Cardiac fibroblast (primary cell): ENCODE data around the gene PTPN20.
A peak's percentile ranks its signal among the peaks of the same experiment; 100 is the strongest.

Source experiments
- DNase-seq, 2 donors: peaks; one replicate each; pipeline versions ENCODE4 v3.0.0 to v3.0.0-alpha.2; 2010; ENCODE audit warnings: low read depth in 2 of 2
- H3K4me3 ChIP-seq, 2 donors: replicated peaks in 1 of 2; 1 replicate in 1 of 2; 2 replicates in 1 of 2; pipeline ENCODE4 v1.5.1; 2011; ENCODE audit warnings: low read depth in 2 of 2, low read length in 2 of 2, mild to moderate bottlenecking in 2 of 2, moderate library complexity in 1 of 2
- TF ChIP-seq, protein P1 (sequence below): IDR thresholded peaks from one replicate; pipeline ENCODE4 v1.5.1; 2011; ENCODE audit warnings: low read depth, mild to moderate bottlenecking, low read length, inconsistent platforms

PTPN20 gene

DNA sequence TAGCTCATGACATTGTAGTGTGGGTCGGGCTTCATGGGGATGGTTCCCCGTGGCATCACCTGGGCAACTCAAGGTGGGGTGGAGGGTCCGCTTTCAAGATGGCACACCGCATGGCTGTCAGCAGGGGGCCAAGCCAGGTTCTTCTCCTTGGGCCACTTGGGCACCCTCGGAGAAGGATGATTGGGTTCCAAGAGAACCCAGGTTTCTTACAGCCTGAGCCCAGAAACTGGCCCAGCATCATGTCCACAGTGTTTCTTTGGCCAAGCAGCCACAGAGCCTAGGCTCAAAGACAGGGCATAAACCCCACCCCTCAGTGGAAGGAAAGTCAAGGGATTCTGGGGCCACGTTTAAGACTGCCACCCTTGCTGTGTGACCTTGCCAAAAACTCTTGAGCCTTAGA is 110.6 kb downstream of the PTPN20 start:
- no peak for DNase-seq
- TF ChIP-seq, protein P1, sequence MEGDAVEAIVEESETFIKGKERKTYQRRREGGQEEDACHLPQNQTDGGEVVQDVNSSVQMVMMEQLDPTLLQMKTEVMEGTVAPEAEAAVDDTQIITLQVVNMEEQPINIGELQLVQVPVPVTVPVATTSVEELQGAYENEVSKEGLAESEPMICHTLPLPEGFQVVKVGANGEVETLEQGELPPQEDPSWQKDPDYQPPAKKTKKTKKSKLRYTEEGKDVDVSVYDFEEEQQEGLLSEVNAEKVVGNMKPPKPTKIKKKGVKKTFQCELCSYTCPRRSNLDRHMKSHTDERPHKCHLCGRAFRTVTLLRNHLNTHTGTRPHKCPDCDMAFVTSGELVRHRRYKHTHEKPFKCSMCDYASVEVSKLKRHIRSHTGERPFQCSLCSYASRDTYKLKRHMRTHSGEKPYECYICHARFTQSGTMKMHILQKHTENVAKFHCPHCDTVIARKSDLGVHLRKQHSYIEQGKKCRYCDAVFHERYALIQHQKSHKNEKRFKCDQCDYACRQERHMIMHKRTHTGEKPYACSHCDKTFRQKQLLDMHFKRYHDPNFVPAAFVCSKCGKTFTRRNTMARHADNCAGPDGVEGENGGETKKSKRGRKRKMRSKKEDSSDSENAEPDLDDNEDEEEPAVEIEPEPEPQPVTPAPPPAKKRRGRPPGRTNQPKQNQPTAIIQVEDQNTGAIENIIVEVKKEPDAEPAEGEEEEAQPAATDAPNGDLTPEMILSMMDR = peak; percentile 5
- H3K4me3 ChIP-seq = no peak overlapping the region

DNA sequence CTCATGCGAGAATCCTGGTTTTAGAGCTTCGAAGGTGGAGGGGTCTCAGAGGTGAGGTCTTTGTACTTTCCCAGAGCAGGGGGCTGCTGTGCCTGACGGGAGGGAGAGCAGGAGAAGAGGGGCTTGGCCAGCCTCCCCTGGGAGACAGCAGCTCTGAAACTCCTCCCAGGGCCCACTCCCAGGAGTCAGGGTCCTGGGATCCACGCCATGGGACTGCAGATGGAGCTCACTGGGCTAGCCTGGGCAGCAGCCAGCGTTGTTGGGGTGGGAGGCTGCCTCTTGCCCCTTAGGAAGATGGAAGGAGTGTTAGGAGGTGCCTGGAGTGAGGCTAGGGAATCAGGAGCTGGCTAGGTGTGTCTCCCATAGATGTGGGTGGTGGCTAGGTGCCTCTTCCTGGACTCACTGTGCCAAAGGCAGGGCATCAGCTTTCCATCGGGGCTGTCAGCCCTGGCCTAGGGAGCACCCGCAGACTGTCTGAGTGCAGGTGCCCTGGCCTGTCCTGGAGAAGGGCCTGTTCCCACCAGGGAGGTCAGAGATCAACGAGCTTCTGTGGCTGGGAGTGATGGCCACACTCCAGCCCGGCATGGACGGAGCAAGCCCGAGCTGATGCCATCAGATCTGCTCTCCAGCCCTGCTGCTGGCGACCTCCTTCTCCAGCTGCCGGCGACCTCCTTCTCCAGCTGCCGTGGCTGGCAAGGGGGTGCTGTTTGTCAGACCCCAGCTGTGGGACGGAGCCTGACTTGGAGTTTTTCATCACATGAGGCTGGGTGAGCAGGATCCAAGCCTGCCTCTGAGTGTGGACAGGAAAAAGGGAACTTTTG is 111.3 kb downstream of the PTPN20 start:
- TF ChIP-seq, protein P1 = no peak
- DNase-seq = no peak
- H3K4me3 ChIP-seq = no peak overlapping the region

DNA sequence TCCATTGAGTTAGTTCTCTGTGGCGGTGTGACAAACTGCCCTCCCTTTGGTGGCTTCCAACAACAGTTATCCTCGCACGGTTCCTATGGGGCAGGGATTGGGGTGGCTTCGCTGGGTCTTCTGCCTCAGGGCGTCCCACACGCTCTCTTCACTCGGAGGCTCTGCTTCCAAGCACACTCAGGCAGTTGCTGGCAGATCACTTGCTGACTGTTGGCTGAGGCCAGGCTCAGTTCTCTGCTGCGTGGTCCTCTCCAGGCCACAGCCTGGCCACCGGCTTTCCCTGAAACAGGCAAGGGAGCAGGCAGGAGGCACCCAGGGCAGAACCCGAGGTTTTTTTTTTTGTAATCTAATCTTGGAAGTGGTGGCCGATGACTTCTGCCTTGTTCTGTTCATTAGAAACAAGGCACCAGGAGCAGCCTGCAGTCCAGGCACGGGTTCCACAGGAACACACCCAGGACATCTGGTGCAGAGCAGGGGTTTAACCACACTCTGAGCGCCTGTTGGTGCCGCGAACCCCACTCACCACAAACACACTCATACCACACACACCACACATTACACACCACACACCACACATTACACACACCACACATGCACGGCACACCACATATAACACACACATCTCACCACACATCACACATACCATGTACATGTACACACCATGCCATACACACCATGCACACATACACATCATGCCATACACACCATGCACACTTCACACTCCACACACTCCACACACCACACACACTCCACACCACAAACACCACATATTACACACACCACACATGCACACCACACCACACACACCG is 112.2 kb downstream of the PTPN20 start:
- DNase-seq = no peak
- TF ChIP-seq, protein P1 = no peak
- H3K4me3 ChIP-seq = no peak overlapping the region

DNA sequence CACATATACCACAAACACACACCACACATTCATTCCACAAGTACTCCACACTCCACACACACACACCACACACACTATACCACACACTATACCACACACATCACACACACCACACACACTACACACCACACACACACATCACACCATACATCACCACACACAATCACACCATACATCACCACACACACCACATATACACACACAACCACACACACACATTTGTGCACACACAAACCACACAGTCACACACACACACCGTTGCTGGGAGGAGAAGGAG is 112.8 kb downstream of the PTPN20 start:
- DNase-seq = no peak
- H3K4me3 ChIP-seq = no peak overlapping the region
- TF ChIP-seq, protein P1 = no peak

DNA sequence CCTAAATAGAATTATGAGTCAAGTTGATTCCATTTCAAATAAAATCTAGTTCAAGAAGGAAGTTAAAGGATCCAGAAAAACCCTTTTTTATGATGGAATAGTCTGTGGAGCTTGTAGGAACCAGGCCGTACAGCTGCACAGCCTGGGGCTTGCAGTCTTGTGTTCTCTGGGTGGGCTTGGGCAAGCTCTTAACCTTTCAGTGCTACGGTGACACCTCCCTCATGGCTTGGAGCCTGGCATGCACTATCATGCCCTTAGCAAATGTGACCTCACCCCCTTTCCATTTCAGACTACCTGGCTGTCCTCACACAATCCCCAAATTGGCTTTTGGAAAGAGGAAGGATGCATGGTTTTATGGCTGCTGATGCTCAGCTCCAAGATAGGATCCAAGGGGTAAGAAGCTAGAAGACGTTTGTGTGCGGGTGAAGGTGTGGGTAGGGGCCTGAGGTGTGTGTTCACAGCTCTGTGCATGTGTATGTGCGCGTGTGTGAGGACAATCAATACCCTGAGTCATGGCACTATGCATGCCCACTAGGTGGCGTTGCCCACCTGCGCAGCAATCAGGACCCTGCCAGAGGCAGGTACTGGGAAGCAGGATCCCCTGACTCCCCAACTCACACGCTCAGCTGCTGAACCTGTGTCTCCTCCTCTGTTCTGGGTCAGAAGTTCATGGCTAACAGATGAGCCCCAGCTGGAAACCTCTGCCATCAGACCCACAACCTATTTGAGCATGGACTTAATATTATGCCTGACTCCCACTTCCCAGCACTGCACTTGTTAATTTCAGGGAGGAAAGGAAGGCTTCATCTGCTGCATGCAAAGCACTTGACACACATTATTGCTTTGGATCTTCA is 113.4 kb downstream of the PTPN20 start:
- peak; percentile 55 to 58 for DNase-seq
- H3K4me3 ChIP-seq = no peak overlapping the region
- TF ChIP-seq, protein P1 = peak; percentile 89

DNA sequence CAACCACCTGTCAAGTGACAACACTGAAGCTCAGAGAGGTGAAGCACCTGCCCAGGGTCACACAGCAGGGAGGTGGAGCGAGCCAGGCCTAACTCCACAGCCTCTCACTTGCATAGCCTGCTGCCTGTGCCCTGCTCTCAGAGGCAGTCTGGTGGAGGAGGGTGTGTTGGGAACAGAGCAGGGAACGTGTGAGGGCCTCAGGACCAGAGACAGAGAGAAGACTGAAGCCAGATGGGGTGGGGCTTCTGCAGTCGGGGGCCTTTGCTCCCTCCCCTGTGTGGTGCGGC is 114.0 kb downstream of the PTPN20 start:
- TF ChIP-seq, protein P1 = no peak
- no peak for DNase-seq

More for the DNA sequence above, 114.0 kb downstream of the PTPN20 start:
- no peak overlapping the region for H3K4me3 ChIP-seq
